Endothelial cell of umbilical vein (primary cell): ENCODE results near the gene PIANP. TPM values are rescaled to one million over a fixed set of nuclear protein-coding genes. Genes with fewer than 3 reads are reported as not detected.

Experiments used
- BruUV-seq: library from RNA; stranded (reverse); fragments of 400-500 nt; replicated peaks from 2 replicates; lab custom pipeline; 2021; lab: Mats Ljungman, UMichigan
- CTCF ChIA-PET: fragments of 300-600, 350-600 bp; sonication (Branson Sonifier 250); formaldehyde crosslinking; loops from one replicate; lab custom pipeline; 2021; ENCODE audit warnings: antibody characterized with exemption, inconsistent platforms; lab: Charles Lee
- POLR2A ChIA-PET: fragments of 300-600, 350-600 bp; sonication (Branson Sonifier 250); formaldehyde crosslinking; loops from one replicate; lab custom pipeline; 2021; ENCODE audit warnings: antibody characterized with exemption, inconsistent platforms; lab: Charles Lee
- DNase-seq: peaks from one replicate; pipeline ENCODE4 v3.0.0-alpha.2; 2011; ENCODE audit warnings: low read depth, low spot score
- FAIRE-seq: peaks from 2 replicates; lab custom pipeline; 2011; peaks lifted over from hg19 to GRCh38; lab: Jason Lieb, UNC
- H2AFZ ChIP-seq: 2 replicates; pipeline ENCODE4 v1.6.0; 2012; ENCODE audit warnings: low read depth, low read length, control low read depth, inconsistent platforms
- H3K27ac ChIP-seq: 2 replicates; pipeline ENCODE4 v1.5.1; 2011; ENCODE audit warnings: low read depth, mild to moderate bottlenecking, control low read depth, low read length, moderate library complexity; ENCODE audit not compliant: insufficient read depth
- H3K27me3 ChIP-seq, 2 experiments: 2 replicates each; pipeline versions ENCODE4 v1.6.0 to v1.6.1; 2011; ENCODE audit warnings: low read length in 2 of 2, mixed read lengths in 1 of 2; ENCODE audit not compliant: control insufficient read depth in 2 of 2, insufficient read depth in 2 of 2
- H3K36me3 ChIP-seq, 2 experiments: 2 replicates in 1 of 2; 3 replicates in 1 of 2; pipeline ENCODE4 v1.5.1; 2011; ENCODE audit warnings: low read length in 2 of 2, mild to moderate bottlenecking in 1 of 2, moderate library complexity in 1 of 2; ENCODE audit not compliant: control insufficient read depth in 2 of 2, insufficient read depth in 2 of 2; ENCODE audit errors: extremely low read depth in 1 of 2
- H3K4me1 ChIP-seq: 3 replicates; pipeline ENCODE4 v1.5.1; 2011; ENCODE audit warnings: mild to moderate bottlenecking, low read length; ENCODE audit not compliant: control insufficient read depth, insufficient read depth; ENCODE audit errors: extremely low read depth
- H3K4me2 ChIP-seq: 2 replicates; pipeline ENCODE4 v1.6.1; 2011; ENCODE audit warnings: low read length, control low read depth, mixed read lengths; ENCODE audit not compliant: insufficient read depth
- H3K4me3 ChIP-seq, 3 experiments: fragments of 200-600 bp in 1 of 3; sonication (generic), shearing (Covaris generic) in 1 of 3; replicated peaks in 1 of 3; 2 replicates each; pipeline ENCODE4 v1.5.1; 2011 to 2016; ENCODE audit warnings: control low read depth in 3 of 3, low read length in 3 of 3, mild to moderate bottlenecking in 2 of 3, inconsistent platforms in 1 of 3, low read depth in 1 of 3, moderate library complexity in 1 of 3; ENCODE audit not compliant: insufficient read depth in 1 of 3
- H3K79me2 ChIP-seq: 2 replicates; pipeline ENCODE4 v1.6.0; 2012; ENCODE audit warnings: low read length, inconsistent platforms; ENCODE audit not compliant: control insufficient read depth, insufficient read depth
- H3K9ac ChIP-seq: replicated peaks from 2 replicates; pipeline ENCODE3; 2011; ENCODE audit warnings: low read length, control low read depth; ENCODE audit not compliant: insufficient read depth; ENCODE audit errors: extremely low read depth
- H3K9me1 ChIP-seq: replicated peaks from 3 replicates; pipeline ENCODE4 v1.6.0; 2011; ENCODE audit warnings: mild to moderate bottlenecking, low read length; ENCODE audit not compliant: control insufficient read depth, insufficient read depth; ENCODE audit errors: extremely low read depth
- H3K9me3 ChIP-seq: replicated peaks from 2 replicates; pipeline ENCODE4 v1.5.1; 2012; ENCODE audit warnings: low read length, inconsistent platforms; ENCODE audit not compliant: control insufficient read depth, insufficient read depth
- H4K20me1 ChIP-seq: replicated peaks from 2 replicates; pipeline ENCODE3; 2011; ENCODE audit warnings: mild to moderate bottlenecking, low read length; ENCODE audit not compliant: control insufficient read depth, insufficient read depth; ENCODE audit errors: extremely low read depth
- CTCF ChIP-seq, 2 donors: IDR thresholded peaks; 1 replicate in 1 of 2; 2 replicates in 1 of 2; pipeline ENCODE4 v1.5.1; 2011; ENCODE audit warnings: low read length in 2 of 2, mild to moderate bottlenecking in 2 of 2, moderate library complexity in 2 of 2, control low read depth in 1 of 2, inconsistent platforms in 1 of 2, low read depth in 1 of 2; ENCODE audit not compliant: insufficient read depth in 1 of 2; ENCODE audit errors: extremely low read depth in 1 of 2
- EZH2 ChIP-seq: IDR thresholded peaks from 2 replicates; pipeline ENCODE4 v1.6.1; 2012; ENCODE audit warnings: borderline replicate concordance, low read depth, mild to moderate bottlenecking, moderate library complexity, low read length, inconsistent platforms; ENCODE audit not compliant: severe bottlenecking
- FOS ChIP-seq: IDR thresholded peaks from 2 replicates; pipeline ENCODE4 v1.6.1; 2011; ENCODE audit warnings: mild to moderate bottlenecking, low read length, moderate library complexity, borderline replicate concordance; ENCODE audit not compliant: insufficient read depth
- GATA2 ChIP-seq: IDR thresholded peaks from 2 replicates; pipeline ENCODE4 v1.7.0; 2011; ENCODE audit warnings: low read depth, mild to moderate bottlenecking, moderate library complexity, mixed read lengths, low read length; ENCODE audit not compliant: insufficient read length, insufficient read depth
- JUN ChIP-seq: IDR thresholded peaks from 2 replicates; pipeline ENCODE4 v1.6.1; 2011; ENCODE audit warnings: borderline replicate concordance, low read depth; ENCODE audit not compliant: insufficient read length, insufficient read depth
- MAX ChIP-seq: IDR thresholded peaks from 2 replicates; pipeline ENCODE4 v1.6.1; 2011; ENCODE audit not compliant: insufficient read depth, insufficient read length
- MYC ChIP-seq: IDR thresholded peaks from one replicate; pipeline ENCODE4 v1.6.1; 2011; ENCODE audit warnings: mild to moderate bottlenecking, low read depth, low read length
- POLR2A ChIP-seq: IDR thresholded peaks from 2 replicates; pipeline ENCODE4 v1.6.1; 2012; ENCODE audit warnings: low read depth, mild to moderate bottlenecking, control low read depth, low read length
- POLR2AphosphoS5 ChIP-seq: IDR thresholded peaks from 2 replicates; pipeline ENCODE4 v1.6.1; 2012; ENCODE audit warnings: low read depth, mild to moderate bottlenecking, control low read depth, low read length, moderate library complexity; ENCODE audit not compliant: insufficient read depth
- dilution Hi-C: fragments of 300-500 bp; cut with MboI; formaldehyde crosslinking; loops from one replicate; pipeline ENCODE4 v1.15.0; 2019; ENCODE audit warnings: low sequenced_read_pairs; ENCODE audit not compliant: extremely low pct_ligation_motif_present
- intact Hi-C: fragments of 100-400 bp; cut with micrococcal nuclease; formaldehyde crosslinking; loops from one replicate; pipeline ENCODE4 v1.10.0; 2022
- polyA plus RNA-seq, 4 experiments: library from polyadenylated mRNA; depleted of rRNA in 3 of 4; stranded (reverse) in 3 of 4; unstranded in 1 of 4; fragments of >200 nt; gene quantifications; 2 replicates each; pipeline versions ENCODE4 v1.2.1 to v1.2.3, GENCODE V29; 2011 to 2012; ENCODE audit warnings: missing spikeins in 1 of 4
- total RNA-seq: library from RNA; stranded (reverse); gene quantifications from 2 replicates; pipeline ENCODE4 v1.2.3, GENCODE V29; 2021

The PIANP gene
- total and polyA plus RNA-seq, 2 donors (not counting 3 experiments of a cell fraction or from before 2014, with no cell fraction given), result 0.10 to 0.55 TPM

GRCh38 chr12:6691473-6691872 is 9.1 kb downstream of the PIANP start:
- H3K27ac ChIP-seq, result no peak overlapping the region

GRCh38 chr12:6688999-6689882 is 11.4 kb downstream of the PIANP start, which contains the start of gene ZNF384:
Gene ZNF384 (minus strand): TSS chr12:6689375. CDS start chr12:6679520, 9,855 bp downstream.
- H3K4me2 ChIP-seq, result peak within 1 kb of the TSS; percentile 90
- H3K79me2 ChIP-seq, result peaks cover 51% of the 10 kb centered on the region
- H3K27ac ChIP-seq, result peak within 1 kb of the TSS; percentile 83
- DNase-seq (peak; percentile 98), FAIRE-seq (peak; percentile 99)
- peak within 1 kb of the TSS; percentile 65 to 99 (median 89) for H3K4me3 ChIP-seq
- peak; percentile 86 for TF ChIP-seq POLR2AphosphoS5
- peak; percentile 13 for TF ChIP-seq FOS
- TF ChIP-seq JUN, result no peak
- TF ChIP-seq MAX, result peak; percentile 7
- no peak for TF ChIP-seq GATA2
- TF ChIP-seq EZH2, result no peak
- peak; percentile 92 for TF ChIP-seq POLR2A
- TF ChIP-seq CTCF (IDR thresholded peaks at IDR 0.05; ENCODE audit: extremely low read depth in 1 of 2, insufficient read depth in 1 of 2, low read depth in 1 of 2, low read length in 2 of 2), result peak in 1 of 2 donors; percentile 3
- TF ChIP-seq MYC, result peak; percentile 79
- no peaks in the 10 kb centered on the region for H3K9me1 ChIP-seq
- H3K9ac ChIP-seq, result peak within 1 kb of the TSS; percentile 92
- H4K20me1 ChIP-seq, result no peaks in the 10 kb centered on the region
- dilution Hi-C loops (no loop called here), intact Hi-C loops (loop anchor here (1.0 to 5.0 kb wide), 7 partner anchors 10 to 88 kb away; partner anchors contain the start of genes COPS7A, ING4 and MLF2)
- POLR2A ChIA-PET, result interaction anchor here (0.6 to 1.9 kb wide), 14 partner anchors 14 to 178 kb away, joined by 3 to 13 read pairs (median 4); partner anchors contain the start of genes COPS7A, MLF2 and TPI1
- BruUV-seq, result no TSS peak
- peak within 1 kb of the TSS; percentile 62 for H2AFZ ChIP-seq
- no peaks in the 10 kb centered on the region for H3K9me3 ChIP-seq
- CTCF ChIA-PET, result interaction anchor here (0.6 to 2.2 kb wide), 16 partner anchors 9 to 202 kb away, joined by 3 to 18 read pairs (median 4); partner anchors contain the start of genes COPS7A, MLF2 and PTMS
- no peaks in the 10 kb centered on the region for H3K36me3 ChIP-seq
- peaks cover 21% of the 10 kb centered on the region for H3K4me1 ChIP-seq
- no peaks in the 10 kb centered on the region for H3K27me3 ChIP-seq

More at GRCh38 chr12:6691473-6691872, 9.1 kb downstream of the PIANP start:
- Histone ChIP-seq H3K9me3 (no peaks in the 10 kb centered on the region), H2AFZ (no peak overlapping the region), H3K79me2 (peaks cover 29% of the 10 kb centered on the region), H4K20me1 (no peaks in the 10 kb centered on the region), H3K9me1 (no peaks in the 10 kb centered on the region), H3K27me3 (no peaks in the 10 kb centered on the region), H3K9ac (no peak overlapping the region), H3K4me2 (no peak overlapping the region), H3K36me3 (no peaks in the 10 kb centered on the region), H3K4me1 (peaks cover 21% of the 10 kb centered on the region), H3K4me3 (no peak overlapping the region)
- DNase-seq (no peak), FAIRE-seq (no peak)
- ChIA-PET POLR2A (no interaction called here), CTCF (interaction anchor here (0.8 kb wide), 2 partner anchors 33 to 72 kb away, joined by 3 read pairs; partner anchors contain the start of gene COPS7A)
- TF ChIP-seq FOS, result no peak
- no peak for TF ChIP-seq MYC
- no peak for TF ChIP-seq GATA2
- no TSS peak for BruUV-seq
- intact Hi-C loops, result no loop called here
- dilution Hi-C loops, result no loop called here
